Measurements from ENCODE around the gene RHEB.

- TF ChIP-seq CTCF (IDR thresholded peaks at IDR 0.05) (no peak), POLR2A (IDR thresholded peaks at IDR 0.05) (no peak)
Measured at GRCh38 chr7:151434549-151434948, 85.1 kb downstream of the RHEB start.

Data from esophagus squamous epithelium (tissue), 4 donors.